ENCODE data around the gene B9D1. TPM values are rescaled to one million over a fixed set of nuclear protein-coding genes. Genes with fewer than 3 reads are reported as not detected.

B9D1 gene
- total and polyA plus RNA-seq, 2 donors from 2014 or later, result 32.1 to 67.5 TPM

GRCh38 chr17:19345067-19345460 lies 17.5 kb downstream of the B9D1 start:
- no peak overlapping the region for H3K4me3 ChIP-seq (ENCODE audit: low read length in 3 of 3)
- FAIRE-seq, result no peak
- DNase-seq, result no peak
- H3K27ac ChIP-seq (ENCODE audit: low read depth in 2 of 2, low read length in 2 of 2), result no peak overlapping the region
- no peaks in the 10 kb centered on the region for H3K9me3 ChIP-seq (ENCODE audit: control insufficient read depth in 2 of 3, insufficient read depth in 1 of 3, low read length in 3 of 3)
- no peaks in the 10 kb centered on the region for H3K27me3 ChIP-seq (ENCODE audit: control insufficient read depth, insufficient read depth, low read length)
- peaks cover 0 to 7% (median 4%) of the 10 kb centered on the region in 3 donors for H3K4me1 ChIP-seq (ENCODE audit: control insufficient read depth in 2 of 3, insufficient read depth in 2 of 3, low read depth in 1 of 3, low read length in 3 of 3)
- no peak for TF ChIP-seq CTCF (IDR thresholded peaks at IDR 0.05; ENCODE audit: borderline replicate concordance, extremely low read depth, insufficient read depth)
- peak overlapping the region in 1 of 3 donors; percentile 19 for H3K9ac ChIP-seq (ENCODE audit: low read length in 3 of 3)
- intact Hi-C loops (cut with DNase I), result no loop called here
- H3K36me3 ChIP-seq (ENCODE audit: control insufficient read depth in 2 of 3, insufficient read depth in 3 of 3, low read length in 3 of 3), result no peaks in the 10 kb centered on the region

GRCh38 chr17:19344311-19345066 lies 18.0 kb downstream of the B9D1 start:
- DNase-seq (peak in 3 of 5 donors; percentile 7 to 77 (median 49)), FAIRE-seq (no peak)
- H3K9ac ChIP-seq (ENCODE audit: low read length in 3 of 3), result no peak overlapping the region
- H3K27me3 ChIP-seq (ENCODE audit: control insufficient read depth, insufficient read depth, low read length), result no peaks in the 10 kb centered on the region
- H3K27ac ChIP-seq (ENCODE audit: low read depth in 2 of 2, low read length in 2 of 2), result no peak overlapping the region
- no peak for TF ChIP-seq CTCF (IDR thresholded peaks at IDR 0.05; ENCODE audit: borderline replicate concordance, extremely low read depth, insufficient read depth)
- intact Hi-C loops (cut with DNase I), result no loop called here
- H3K4me3 ChIP-seq (ENCODE audit: low read length in 3 of 3), result no peak overlapping the region
- peaks cover 0 to 7% (median 4%) of the 10 kb centered on the region in 3 donors for H3K4me1 ChIP-seq (ENCODE audit: control insufficient read depth in 2 of 3, insufficient read depth in 2 of 3, low read depth in 1 of 3, low read length in 3 of 3)
- no peaks in the 10 kb centered on the region for H3K9me3 ChIP-seq (ENCODE audit: control insufficient read depth in 2 of 3, insufficient read depth in 1 of 3, low read length in 3 of 3)
- no peaks in the 10 kb centered on the region for H3K36me3 ChIP-seq (ENCODE audit: control insufficient read depth in 2 of 3, insufficient read depth in 3 of 3, low read length in 3 of 3)

GRCh38 chr17:19343671-19344151 lies 18.8 kb downstream of the B9D1 start:
- DNase-seq, result peak in 2 of 5 donors; percentile 8 to 88
- H3K4me1 ChIP-seq (ENCODE audit: control insufficient read depth in 2 of 3, insufficient read depth in 2 of 3, low read depth in 1 of 3, low read length in 3 of 3), result peaks cover 0 to 7% (median 4%) of the 10 kb centered on the region in 3 donors
- intact Hi-C loops (cut with DNase I), result no loop called here
- no peak for FAIRE-seq
- no peak overlapping the region for H3K4me3 ChIP-seq (ENCODE audit: low read length in 3 of 3)
- TF ChIP-seq CTCF (IDR thresholded peaks at IDR 0.05; ENCODE audit: borderline replicate concordance, extremely low read depth, insufficient read depth), result no peak
- H3K27ac ChIP-seq (ENCODE audit: low read depth in 2 of 2, low read length in 2 of 2), result no peak overlapping the region
- H3K27me3 ChIP-seq (ENCODE audit: control insufficient read depth, insufficient read depth, low read length), result no peaks in the 10 kb centered on the region
- no peak overlapping the region for H3K9ac ChIP-seq (ENCODE audit: low read length in 3 of 3)
- no peaks in the 10 kb centered on the region for H3K9me3 ChIP-seq (ENCODE audit: control insufficient read depth in 2 of 3, insufficient read depth in 1 of 3, low read length in 3 of 3)
- no peaks in the 10 kb centered on the region for H3K36me3 ChIP-seq (ENCODE audit: control insufficient read depth in 2 of 3, insufficient read depth in 3 of 3, low read length in 3 of 3)
